Skin epidermis (tissue), 12 donors: ENCODE results near the gene ABCC8.

Experiments used
- H3K27ac ChIP-seq, 21 experiments: fragments of 200-600 bp; sonication (generic) in 11 of 21; one replicate each; pipeline ENCODE4 v1.5.0; 2020; ENCODE audit warnings: mild to moderate bottlenecking in 3 of 21, inconsistent platforms in 2 of 21, moderate library complexity in 2 of 21
- H3K4me3 ChIP-seq, 7 experiments: fragments of 200-600 bp; sonication (generic) in 2 of 7; one replicate each; pipeline ENCODE4 v1.5.0; 2020; ENCODE audit warnings: inconsistent platforms in 2 of 7, mild to moderate bottlenecking in 2 of 7, moderate library complexity in 1 of 7

ABCC8 gene

DNA sequence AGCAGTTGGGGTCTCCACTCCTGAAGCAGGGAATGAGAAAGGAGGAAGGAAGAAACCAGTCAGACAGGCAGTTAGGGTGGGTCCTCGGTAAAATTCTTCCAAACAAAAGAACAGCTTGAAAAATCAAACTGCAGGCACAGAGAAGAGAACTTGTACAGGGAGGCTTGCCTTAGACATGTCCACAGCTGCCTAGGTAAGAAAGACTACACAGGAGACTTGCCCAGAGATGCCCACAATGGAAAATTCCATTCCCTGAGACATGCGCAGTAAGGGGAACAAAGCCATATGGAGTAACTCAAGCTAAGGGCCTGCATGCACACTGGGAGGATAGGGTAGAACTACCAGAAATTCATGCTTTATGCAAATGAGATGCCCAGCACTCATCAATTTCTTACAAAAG lies 98.0 kb downstream of the ABCC8 start:
- H3K27ac ChIP-seq: no peak overlapping the region
- no peak overlapping the region for H3K4me3 ChIP-seq

DNA sequence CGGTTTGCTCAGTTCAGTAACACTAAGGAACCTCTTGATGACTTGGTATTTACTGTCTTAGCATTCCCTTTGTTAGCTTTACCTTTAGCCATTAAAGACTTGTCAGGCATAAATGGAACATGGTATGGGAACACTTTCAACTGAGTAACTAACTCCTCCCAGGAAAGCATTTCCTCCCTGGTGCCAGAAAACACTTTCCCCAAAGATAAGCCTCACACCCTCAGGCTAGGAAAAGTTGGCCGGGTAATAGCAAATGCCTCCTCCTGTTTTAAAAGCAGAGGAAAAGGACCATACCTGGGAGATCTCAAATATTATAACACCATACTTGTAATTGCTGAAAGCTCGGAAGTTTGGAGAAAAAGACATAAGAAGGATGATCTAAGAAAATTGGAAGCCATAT lies 100.2 kb downstream of the ABCC8 start:
- Histone ChIP-seq H3K4me3 (no peak overlapping the region), H3K27ac (no peak overlapping the region)

DNA sequence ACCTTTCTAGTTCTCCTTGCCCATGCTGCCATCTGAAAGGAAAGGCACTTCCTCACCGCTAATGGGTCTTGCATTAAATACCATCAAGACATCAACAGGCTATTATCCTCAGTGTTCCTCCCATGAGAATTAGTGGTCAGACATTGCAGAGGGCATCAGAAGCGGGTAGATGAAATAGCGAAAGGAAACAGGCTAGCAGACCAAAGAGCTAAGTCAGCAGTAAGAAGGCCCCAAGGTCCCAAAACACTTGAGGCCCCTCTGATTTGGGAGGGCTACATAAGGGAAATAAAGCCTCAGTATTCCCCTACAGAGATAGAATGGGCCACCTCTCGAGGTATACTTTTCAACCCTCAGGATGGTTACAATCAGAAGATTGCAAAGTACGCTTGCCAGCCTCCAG lies 101.1 kb downstream of the ABCC8 start:
- no peak overlapping the region for H3K27ac ChIP-seq
- H3K4me3 ChIP-seq: no peak overlapping the region

DNA sequence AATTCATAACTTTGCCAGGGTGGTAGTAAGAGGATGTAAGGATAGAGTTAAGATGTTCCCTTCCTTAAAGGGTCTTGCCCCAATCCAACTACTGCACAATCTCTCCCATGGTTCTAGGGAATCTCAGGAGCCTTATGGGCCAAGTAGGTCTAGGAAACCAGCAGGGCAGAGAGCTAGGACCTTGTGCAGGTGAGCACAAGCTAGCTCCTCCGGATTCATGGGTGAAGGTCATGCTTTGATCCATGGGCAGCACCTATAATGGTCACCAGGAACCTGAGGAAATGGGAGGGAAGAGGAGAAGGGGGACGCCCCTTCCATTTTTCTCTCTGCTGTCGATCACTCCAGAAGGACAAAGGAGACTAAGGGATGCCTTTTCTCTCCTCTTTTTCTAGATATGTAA lies 105.0 kb downstream of the ABCC8 start:
- no peak overlapping the region for H3K4me3 ChIP-seq
- H3K27ac ChIP-seq: no peak overlapping the region

DNA sequence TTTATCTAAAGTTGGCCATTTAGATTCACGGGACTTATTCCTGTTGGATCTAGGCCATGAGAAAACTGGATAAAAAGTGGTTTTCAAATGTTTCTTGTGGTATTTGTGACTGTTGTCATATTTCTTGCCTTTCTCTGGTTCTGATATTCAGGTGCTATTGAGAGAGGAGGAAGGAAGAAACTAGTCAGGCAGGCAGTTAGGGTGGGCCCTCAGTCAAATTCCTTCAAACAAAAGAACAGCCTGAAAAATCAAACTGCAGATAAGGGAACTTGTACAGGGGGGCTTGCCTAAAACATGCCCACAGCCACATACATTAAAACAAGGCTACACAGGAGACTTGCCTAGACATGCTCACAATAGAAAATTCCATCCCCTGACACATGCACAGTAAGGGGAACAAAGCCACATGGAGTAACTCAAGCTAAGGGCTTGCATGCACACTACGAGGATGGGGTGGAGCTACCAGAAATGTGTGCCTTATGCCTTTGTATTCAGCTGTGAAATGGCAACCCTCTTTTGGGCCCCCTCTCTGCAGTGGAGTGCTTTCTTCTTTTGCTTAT lies 106.9 kb downstream of the ABCC8 start:
- Histone ChIP-seq H3K4me3 (no peak overlapping the region), H3K27ac (no peak overlapping the region)

DNA sequence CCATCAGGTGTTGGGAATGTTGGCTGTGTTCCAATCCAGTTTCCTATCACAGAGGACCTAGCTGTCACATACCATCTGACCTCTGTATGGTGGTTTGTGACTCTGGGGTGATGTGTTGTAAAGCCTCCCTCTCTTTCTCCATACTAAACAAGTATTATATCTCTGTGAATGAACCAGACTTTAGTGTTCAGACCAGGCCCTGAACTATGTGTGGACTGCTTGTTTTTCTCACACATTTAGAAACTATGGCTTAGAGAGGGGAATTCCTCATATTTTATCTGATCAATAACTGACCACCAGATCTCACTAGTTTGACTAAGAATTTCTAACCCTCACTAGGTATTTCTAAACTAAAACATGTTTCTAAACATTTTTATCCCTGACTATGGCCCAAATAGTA lies 107.6 kb downstream of the ABCC8 start:
- no peak overlapping the region for H3K4me3 ChIP-seq
- no peak overlapping the region for H3K27ac ChIP-seq

DNA sequence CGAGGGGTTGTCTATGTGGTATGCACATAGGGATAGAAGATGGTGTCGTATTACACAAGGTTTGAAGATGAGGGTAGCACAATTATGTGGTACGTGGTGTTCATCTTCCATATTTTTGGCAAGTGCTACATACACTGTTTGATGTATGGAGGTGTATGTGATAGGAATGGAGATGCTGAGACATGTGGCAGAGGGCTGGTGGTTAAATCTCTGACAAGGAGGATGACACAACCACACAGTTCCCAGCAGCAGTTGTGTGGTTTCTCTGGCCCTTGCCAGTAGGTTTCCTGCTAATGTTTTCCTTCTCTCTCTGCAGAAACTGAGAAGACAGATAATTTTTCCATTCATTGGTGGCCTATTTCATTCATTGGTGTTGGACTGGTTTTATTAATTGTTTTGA lies 108.1 kb downstream of the ABCC8 start:
- no peak overlapping the region for H3K4me3 ChIP-seq

DNA sequence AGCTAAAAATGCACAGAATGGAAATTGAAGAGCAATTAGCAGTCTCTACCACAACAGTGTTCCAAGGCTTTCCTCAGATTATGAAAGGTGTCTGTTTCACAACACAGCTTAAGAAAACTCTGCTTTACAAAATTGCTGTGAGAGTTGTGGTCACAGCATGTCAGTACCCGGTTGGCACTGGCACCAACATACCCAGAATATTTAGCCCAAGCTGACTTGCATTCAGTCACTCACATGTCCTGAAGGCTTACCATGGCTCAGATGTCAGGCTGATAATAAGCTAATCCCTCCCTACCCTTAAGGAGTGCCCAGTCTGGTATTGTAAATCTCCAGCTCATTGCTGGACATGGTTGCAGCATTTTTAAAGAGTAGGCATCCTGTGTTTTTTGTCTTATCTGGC lies 110.2 kb downstream of the ABCC8 start:
- Histone ChIP-seq H3K4me3 (no peak overlapping the region), H3K27ac (no peak overlapping the region)

More for the DNA sequence above, 108.1 kb downstream of the ABCC8 start:
- no peak overlapping the region for H3K27ac ChIP-seq

DNA sequence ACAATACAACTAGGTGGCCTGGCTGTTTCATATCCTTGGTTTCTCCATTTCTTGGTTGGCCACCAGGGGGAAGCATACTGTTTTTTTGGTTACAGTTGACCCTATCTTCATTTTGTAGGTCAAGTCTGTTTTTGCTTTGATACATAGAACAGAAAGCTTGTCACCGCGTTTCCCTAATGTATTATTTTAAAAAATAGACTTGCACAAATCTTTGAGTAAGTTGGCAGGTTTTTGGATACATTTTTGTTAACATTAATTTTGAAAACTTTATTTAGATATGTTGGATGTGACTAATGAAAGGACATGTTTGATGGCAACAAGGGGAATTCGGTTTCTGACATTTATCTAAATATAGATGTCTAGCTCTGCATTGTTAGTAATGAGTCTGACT lies 122.0 kb downstream of the ABCC8 start:
- Histone ChIP-seq H3K4me3 (no peak overlapping the region), H3K27ac (no peak overlapping the region)

DNA sequence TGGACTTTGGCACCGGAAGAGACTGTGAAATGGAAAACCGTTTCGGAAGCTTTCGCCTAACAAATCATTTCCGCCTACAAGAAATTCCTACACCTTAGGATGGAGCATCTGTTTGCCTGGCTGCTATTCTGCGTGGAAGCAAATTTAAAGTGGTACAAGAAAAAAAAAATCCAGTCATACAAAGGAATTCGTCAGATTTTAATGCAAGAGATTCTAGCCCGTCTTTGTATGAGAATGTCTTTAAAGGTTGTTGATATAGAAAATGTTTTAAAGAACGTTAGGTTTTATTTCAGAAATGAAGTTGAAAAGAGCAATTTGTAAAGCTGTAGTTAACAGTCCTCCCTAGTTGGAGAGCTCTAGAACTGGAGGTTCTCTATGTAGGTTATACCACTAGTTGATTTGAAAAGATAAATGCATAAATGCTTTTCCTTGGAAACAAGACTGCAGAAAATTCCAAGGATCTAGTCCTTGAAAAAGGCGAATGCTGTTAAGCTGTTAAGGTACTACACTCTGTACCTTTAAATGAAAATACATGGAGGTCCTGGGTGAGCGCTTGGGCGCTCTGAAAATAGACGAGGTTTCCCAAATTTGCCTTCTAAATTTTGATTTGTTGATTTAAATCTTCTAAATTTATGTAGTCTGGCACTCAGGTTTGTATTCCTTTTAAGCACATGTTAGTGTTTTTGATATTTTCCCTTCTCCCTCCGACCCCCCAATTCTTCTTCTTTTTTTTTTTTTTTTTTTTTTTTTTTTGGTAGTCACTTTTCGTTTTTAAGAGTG lies 122.6 kb downstream of the ABCC8 start:
- peak overlapping the region in 13 of 21 experiments; percentile 16 to 83 (median 59) for H3K27ac ChIP-seq
- H3K4me3 ChIP-seq: peak overlapping the region; percentile 47 to 78 (median 59)

DNA sequence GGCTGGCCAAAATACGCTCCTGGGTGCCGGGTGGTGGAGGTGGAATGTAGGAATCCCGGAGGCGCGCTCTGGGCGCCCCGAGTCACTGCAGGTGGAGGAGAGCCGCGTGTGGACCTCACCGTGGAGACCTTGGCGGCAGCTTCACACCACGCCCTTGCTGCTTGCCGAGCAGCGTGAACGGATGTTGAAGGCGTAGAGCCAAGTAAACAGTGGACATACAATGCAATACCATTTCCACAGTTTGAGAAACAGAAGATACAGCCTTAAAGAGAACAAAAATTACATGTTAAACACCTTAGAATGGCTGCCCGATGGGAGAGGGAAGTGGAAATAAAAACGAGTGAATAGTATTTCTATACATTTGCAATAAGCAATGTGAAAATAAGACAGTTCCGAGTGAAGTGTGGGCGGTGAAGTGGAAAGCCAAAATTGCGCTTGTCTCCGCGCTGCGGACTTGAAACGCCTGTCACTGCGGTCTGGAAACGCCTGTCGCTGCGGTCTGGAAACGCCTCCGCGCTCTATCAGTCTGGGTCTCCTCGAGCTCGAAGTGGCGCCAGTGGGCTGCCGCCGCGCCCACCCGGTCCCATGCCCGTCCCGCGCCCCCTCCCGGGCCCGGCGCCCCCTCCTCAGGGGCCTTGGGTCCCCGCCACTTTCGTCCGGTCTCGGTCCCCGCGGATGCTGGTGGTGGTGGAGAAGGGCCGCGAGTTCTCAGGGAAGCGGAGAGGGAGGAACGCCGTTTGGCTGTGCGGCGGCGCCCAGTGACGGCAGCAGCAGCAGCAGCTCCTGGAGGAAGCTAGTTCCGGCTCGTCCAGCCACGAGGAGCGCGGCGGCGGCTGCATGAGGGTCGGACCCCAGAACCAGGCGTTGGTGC lies 123.5 kb downstream of the ABCC8 start:
- Histone ChIP-seq H3K27ac (peak overlapping the region in 18 of 21 experiments; percentile 16 to 83 (median 58)), H3K4me3 (peak overlapping the region; percentile 47 to 78 (median 59))

DNA sequence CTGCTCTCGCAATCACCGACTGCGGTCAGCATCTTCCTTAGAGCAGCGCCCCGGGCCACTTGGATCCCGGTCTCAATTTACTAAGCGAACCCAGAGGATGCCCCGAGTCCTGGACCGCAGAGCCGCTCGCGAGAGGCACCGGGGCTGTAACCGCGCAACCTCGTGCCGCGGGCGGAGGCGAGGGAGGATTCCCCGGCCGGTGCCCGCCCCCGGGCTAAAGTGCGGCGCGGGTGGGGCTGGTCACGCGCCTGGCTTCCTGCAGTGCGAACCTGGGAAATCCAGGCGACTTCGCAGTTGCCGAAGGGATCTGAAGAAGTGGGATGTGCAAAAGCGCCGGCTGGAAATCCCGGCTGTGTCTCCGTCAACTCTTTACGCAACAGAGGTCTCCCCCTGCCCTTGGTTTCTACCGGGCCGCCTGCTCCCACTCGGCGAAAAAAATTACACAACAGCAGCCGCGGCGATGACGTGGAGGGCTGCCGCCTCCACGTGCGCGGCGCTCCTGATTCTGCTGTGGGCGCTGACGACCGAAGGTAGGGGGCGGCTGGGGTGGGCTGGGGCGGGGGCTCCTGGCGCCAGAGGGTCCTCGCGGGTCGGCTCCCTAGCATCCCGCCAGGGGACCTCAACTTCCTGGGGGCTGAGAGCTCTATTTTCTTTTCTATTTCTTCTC lies 125.0 kb downstream of the ABCC8 start, which contains the start of gene NCR3LG1:
Gene NCR3LG1, plus strand, starts transcription at position 291 of the 667 bp plus-strand sequence. Its CDS starts 170 bp downstream, at position 461.
- peak within 1 kb of the TSS; percentile 47 to 78 (median 59) for H3K4me3 ChIP-seq
- peak within 1 kb of the TSS in 10 of 21 experiments; percentile 18 to 81 (median 48) for H3K27ac ChIP-seq

DNA sequence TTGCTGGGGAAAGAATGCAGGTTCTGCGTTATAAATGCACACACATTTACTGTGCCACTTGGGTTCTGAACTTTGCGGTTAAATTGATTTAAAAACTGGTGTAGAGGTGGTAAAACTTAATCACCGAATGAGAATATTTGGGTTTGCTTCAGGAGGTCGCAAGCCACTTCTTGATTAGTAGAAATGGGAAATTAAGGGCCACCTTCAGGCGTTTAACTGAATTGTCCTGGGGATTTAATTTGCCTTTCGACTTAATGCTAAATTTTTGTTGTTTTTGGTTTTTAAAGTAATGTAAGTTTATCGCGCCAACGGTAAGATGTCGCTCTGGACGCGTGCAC lies 125.5 kb downstream of the ABCC8 start:
- Histone ChIP-seq H3K27ac (peak overlapping the region in 3 of 21 experiments; percentile 32 to 60 (median 59)), H3K4me3 (peak overlapping the region; percentile 47 to 78 (median 59))

DNA sequence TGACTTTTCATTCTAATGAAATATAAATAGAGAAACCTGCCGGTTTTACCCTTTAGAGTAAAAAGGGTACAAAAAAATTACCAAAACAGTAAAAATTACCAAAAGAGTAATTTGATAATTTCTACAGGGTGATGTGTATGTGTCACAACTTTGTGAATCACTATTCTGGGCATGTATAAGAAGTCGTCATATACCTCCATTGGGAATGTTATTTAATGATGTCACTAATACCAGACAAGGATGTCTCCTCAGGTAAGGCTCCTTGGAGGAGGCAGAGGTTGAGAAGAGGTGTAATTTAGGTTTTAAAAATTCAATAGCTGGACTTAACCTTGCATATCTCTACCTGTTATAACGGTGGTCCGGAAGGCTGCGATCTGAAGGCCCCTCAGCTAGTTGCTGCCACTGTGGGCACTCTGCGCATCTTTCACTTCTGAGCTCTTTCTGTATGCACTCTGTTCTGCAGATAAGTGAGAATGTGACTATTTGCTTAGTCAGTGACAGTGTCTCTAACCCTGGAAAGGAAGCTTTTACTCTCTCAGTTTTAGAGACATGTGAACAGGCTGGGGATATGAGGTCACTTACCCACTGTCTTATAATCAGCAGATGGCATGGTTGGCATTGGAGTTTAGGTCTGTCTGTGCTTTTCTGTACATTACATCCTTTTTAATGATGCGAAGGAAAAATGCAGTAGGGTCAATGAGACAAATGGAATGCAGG lies 126.0 kb downstream of the ABCC8 start:
- Histone ChIP-seq H3K27ac (no peak overlapping the region), H3K4me3 (no peak overlapping the region)

DNA sequence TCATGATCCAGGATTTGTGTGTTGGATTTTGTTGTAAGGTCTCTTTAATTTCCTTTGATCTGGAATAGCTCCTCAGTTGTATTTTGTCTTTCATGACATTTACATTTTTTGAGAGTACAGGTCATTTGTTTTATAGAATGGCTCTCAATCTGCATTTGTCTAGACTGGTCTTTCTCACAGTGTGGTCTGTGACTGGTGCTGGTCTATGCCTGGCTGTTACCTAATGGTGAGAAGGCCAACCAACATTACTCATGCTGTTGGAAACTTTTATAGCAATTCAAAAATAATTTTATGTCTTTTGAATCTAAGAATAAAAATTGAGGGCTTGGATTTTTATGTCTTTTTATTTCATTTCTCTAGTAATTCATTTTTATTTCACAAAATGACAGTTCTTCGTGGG lies 129.0 kb downstream of the ABCC8 start:
- Histone ChIP-seq H3K4me3 (no peak overlapping the region), H3K27ac (no peak overlapping the region)

DNA sequence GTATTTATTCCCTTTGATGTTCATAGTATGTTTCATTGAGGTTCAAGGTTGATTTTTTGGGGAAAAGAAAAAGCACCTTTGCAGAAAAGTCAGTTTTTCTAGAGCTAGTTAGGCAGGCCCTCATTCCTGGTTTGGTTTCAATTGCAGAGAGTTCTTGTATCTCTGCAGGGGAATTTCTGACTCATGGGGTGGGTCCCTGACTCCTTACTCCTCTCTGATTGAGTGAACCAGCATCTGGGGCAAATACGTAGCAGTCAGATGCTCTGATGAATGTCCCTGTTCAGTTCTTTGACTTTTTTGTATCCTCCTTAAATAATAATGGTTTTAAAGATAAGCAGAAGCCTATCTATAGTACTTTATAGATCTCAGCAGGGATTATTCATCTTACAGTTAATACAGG lies 132.7 kb downstream of the ABCC8 start:
- Histone ChIP-seq H3K4me3 (no peak overlapping the region), H3K27ac (no peak overlapping the region)

DNA sequence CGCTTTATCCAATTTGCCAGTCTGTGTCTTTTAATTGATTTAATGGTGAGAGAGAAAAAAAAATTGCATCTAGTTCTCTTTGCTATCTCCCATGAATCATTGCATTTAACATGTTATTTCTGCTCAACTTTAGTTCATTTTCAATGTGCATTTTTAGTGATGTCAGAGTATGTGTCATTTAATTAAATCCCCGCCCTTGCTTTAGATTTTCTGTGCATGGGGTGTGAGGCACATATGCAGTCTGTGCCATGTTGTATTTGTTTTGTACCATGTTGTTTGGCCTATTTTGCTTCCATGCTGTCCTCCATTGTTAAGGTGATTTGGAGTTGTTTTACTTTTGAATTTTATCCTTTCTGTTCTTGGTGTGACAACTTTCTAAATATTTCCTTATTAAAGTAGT lies 133.4 kb downstream of the ABCC8 start:
- H3K4me3 ChIP-seq: no peak overlapping the region
- H3K27ac ChIP-seq: no peak overlapping the region
